ENCODE results near the gene TEAD3.

Gene TEAD3

DNA sequence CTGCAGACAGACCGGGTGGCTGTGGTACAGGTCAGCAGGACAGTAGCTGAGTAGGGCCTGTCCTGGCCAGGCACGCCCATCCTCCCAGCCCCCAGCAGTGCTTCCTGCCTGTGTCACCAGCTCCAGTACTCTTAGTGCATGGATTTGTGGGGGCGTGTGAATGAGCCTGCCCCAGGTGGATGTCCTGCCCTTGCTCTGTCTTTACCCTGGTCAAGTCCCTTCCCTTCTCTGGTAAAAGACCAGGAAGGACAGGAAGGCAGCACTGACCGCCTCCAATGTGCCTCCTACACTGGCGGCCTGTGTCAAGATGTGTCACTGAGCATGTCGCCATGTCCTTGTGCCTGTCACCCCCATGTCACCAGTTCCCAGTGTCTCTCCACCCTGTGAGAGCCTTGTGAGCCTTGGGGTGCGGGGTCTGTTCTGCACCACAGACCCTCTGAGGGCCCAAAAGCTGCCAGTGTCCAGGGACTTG lies 11.9 kb downstream of the TEAD3 start:
- in situ Hi-C loops (cut with HindIII; ENCODE audit: low sequenced_read_pairs) = no loop called here
- DNase-seq (ENCODE audit: low read depth) = no peak
- TF ChIP-seq, protein P1, sequence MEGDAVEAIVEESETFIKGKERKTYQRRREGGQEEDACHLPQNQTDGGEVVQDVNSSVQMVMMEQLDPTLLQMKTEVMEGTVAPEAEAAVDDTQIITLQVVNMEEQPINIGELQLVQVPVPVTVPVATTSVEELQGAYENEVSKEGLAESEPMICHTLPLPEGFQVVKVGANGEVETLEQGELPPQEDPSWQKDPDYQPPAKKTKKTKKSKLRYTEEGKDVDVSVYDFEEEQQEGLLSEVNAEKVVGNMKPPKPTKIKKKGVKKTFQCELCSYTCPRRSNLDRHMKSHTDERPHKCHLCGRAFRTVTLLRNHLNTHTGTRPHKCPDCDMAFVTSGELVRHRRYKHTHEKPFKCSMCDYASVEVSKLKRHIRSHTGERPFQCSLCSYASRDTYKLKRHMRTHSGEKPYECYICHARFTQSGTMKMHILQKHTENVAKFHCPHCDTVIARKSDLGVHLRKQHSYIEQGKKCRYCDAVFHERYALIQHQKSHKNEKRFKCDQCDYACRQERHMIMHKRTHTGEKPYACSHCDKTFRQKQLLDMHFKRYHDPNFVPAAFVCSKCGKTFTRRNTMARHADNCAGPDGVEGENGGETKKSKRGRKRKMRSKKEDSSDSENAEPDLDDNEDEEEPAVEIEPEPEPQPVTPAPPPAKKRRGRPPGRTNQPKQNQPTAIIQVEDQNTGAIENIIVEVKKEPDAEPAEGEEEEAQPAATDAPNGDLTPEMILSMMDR (IDR thresholded peaks at IDR 0.05; ENCODE audit: low read depth, low read length, missing control alignments) = no peak
- H3K4me3 ChIP-seq (ENCODE audit: low read depth, low read length) = no peak overlapping the region

DNA sequence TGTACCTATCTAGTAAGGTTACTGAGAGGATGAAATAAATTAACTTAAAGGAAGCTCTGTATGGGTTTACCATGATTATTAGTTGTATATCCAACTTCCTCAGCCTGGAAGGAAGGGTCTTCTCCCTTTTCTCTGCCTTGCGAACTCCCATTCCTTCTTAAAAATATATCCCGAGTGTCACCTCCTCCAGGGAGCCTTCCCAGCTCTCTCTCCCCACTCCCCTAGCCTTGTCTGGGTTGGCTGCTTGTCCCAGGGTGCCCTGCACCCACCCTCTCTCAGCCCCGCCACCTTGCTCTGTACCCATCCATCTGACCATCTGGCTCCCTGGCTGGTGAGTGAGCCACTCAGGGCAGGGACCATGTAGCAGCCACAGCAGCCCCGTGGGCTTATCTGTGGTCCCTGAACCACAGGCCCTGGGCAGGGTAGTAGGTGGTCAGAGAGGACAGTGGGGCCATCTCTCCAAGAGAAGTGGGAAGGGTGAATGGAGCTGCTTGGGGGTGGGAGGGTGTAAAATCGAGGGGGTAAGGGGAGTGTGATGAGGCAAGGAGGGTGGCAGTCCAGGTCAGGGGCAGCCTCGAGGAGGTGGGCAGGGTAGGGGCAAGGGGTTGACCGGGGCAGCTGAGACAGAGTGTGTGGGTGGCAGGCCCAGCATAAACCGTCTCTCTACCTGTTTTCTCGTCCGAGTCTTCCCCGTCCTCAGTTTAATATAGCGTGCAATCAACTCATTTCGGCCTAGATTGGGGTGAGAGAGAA lies 12.8 kb downstream of the TEAD3 start:
- TF ChIP-seq, protein P1 (IDR thresholded peaks at IDR 0.05; ENCODE audit: low read depth, low read length, missing control alignments) = no peak
- in situ Hi-C loops (cut with HindIII; ENCODE audit: low sequenced_read_pairs) = no loop called here
- no peak for DNase-seq (ENCODE audit: low read depth)
- H3K4me3 ChIP-seq (ENCODE audit: low read depth, low read length) = no peak overlapping the region

DNA sequence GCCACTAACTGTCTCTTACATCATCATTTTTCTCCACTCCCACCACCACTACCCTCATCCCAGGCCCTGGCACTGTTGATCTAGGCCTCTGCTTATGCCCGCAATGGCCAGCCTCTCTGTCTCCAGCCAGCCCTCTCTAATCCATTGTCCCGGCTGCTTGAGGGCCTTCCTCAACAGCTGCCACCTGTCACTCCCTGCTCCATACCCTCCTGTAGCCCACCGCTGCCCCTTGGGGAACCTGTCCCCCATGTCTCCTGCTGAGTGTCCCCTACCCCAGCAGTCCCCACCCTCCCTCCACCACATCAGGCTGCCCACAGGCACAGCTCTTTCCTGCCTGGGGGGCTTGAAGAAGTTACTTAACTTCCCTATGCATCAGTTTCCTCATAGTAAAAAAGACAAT lies 13.4 kb downstream of the TEAD3 start:
- H3K4me3 ChIP-seq (ENCODE audit: low read depth, low read length) = no peak overlapping the region
- in situ Hi-C loops (cut with HindIII; ENCODE audit: low sequenced_read_pairs) = no loop called here
- no peak for DNase-seq (ENCODE audit: low read depth)
- TF ChIP-seq, protein P1 (IDR thresholded peaks at IDR 0.05; ENCODE audit: low read depth, low read length, missing control alignments) = no peak

DNA sequence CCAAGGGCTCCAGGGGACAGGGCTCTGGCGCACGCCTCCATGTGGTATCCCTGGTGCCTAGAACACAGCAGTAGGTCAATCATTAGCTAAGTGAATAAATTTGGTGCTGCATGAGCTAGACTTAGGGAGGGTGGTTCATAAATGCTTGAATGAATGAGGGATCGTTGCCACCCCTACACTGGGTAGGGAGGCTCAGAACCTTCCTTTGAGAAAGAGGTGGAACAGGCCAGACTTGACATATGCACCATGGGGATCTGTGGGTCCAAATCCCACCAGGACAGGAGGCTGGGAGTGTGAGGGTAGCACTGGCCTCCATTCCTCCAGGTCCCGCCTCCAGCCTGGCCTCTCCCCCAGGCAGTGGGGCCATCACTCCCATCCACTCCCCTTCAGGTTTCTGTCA lies 13.8 kb downstream of the TEAD3 start:
- TF ChIP-seq, protein P1 (IDR thresholded peaks at IDR 0.05; ENCODE audit: low read depth, low read length, missing control alignments) = no peak
- in situ Hi-C loops (cut with HindIII; ENCODE audit: low sequenced_read_pairs) = no loop called here
- no peak for DNase-seq (ENCODE audit: low read depth)
- no peak overlapping the region for H3K4me3 ChIP-seq (ENCODE audit: low read depth, low read length)

DNA sequence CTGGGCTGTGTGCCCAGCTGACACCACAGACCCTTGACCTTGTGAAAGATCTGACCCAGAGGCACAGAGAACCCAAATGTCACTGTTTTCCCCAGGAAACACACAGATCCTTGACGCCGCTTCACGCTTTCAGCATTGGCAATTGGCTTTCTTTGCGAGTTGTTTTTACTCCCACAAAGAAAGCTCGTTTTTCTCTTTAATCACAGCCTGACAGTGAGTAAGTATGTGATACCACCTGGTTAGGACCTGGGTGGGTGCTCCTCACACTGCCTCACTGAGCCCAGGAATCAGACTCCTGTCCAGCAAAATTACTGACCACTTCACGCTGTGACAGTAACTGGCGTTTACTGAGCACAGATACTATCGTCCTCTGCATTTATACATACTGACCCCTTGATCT lies 15.7 kb downstream of the TEAD3 start:
- no peak for DNase-seq (ENCODE audit: low read depth)
- TF ChIP-seq, protein P1 (IDR thresholded peaks at IDR 0.05; ENCODE audit: low read depth, low read length, missing control alignments) = no peak
- in situ Hi-C loops (cut with HindIII; ENCODE audit: low sequenced_read_pairs) = no loop called here
- H3K4me3 ChIP-seq (ENCODE audit: low read depth, low read length) = no peak overlapping the region

DNA sequence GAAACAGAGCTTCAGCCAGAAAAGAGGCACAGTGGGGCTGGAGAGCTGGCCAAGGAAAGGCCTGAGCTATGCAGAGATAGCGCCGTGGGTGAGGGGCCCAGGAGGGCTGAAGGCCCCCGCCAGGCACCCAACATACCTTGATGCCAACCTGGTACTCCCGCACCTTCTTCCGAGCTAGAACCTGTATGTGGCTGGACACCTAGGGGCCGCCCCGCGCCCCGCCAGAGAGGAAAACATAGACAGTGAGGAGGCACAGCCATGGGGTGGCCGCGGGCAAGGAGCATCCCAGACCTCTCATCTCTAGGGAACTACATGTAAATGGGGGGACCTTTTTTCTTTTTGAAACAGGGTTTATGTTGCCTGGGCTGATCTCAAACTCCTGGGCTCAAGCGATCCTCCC lies 16.7 kb downstream of the TEAD3 start:
- in situ Hi-C loops (cut with HindIII; ENCODE audit: low sequenced_read_pairs) = no loop called here
- H3K4me3 ChIP-seq (ENCODE audit: low read depth, low read length) = no peak overlapping the region
- TF ChIP-seq, protein P1 (IDR thresholded peaks at IDR 0.05; ENCODE audit: low read depth, low read length, missing control alignments) = no peak
- DNase-seq (ENCODE audit: low read depth) = no peak
